Measurements from ENCODE around the gene CHCHD10. TPM values are rescaled to one million over a fixed set of nuclear protein-coding genes. Genes with fewer than 3 reads are reported as not detected.

The CHCHD10 gene
- total RNA-seq, 1 experiment from 2014 or later, result 178 TPM

Other genes starting within 250 kb of the CHCHD10 start
- not detected in 2 replicates for gene IGLL1, start 187.7 kb downstream of the CHCHD10 start, total RNA-seq (2022)
- gene DRICH1, start 135.7 kb downstream of the CHCHD10 start, total RNA-seq (2022), result 4.7 and 4.8 TPM in 2 replicates
- not detected in 2 replicates for gene RGL4, start 77.0 kb downstream of the CHCHD10 start, total RNA-seq (2022)
- gene ZNF70, start 16.9 kb downstream of the CHCHD10 start, total RNA-seq (2022), result 5.4 and 5.8 TPM in 2 replicates
- gene VPREB3, start 13.5 kb downstream of the CHCHD10 start, total RNA-seq (2022), result not detected in 2 replicates
- not detected in 2 replicates for gene C22orf15, start 5.0 kb downstream of the CHCHD10 start, total RNA-seq (2022)
- gene MMP11, start 4.9 kb upstream of the CHCHD10 start, total RNA-seq (2022), result 11.3 and 11.6 TPM in 2 replicates
- 154 and 157 TPM in 2 replicates for gene SMARCB1, start 19.0 kb upstream of the CHCHD10 start, total RNA-seq (2022)
- 4.4 and 5.4 TPM in 2 replicates for gene DERL3, start 71.0 kb upstream of the CHCHD10 start, total RNA-seq (2022)
- gene SLC2A11, start 89.9 kb upstream of the CHCHD10 start, total RNA-seq (2022), result 29.5 and 32.4 TPM in 2 replicates
- gene MIF, start 126.4 kb upstream of the CHCHD10 start, total RNA-seq (2022), result 762 and 795 TPM in 2 replicates
- gene GSTT2B, start 193.2 kb upstream of the CHCHD10 start, total RNA-seq (2022), result 9.0 and 9.6 TPM in 2 replicates
- gene DDTL, start 198.9 kb upstream of the CHCHD10 start, total RNA-seq (2022), result 4.1 and 6.2 TPM in 2 replicates
- gene DDT, start 206.5 kb upstream of the CHCHD10 start, total RNA-seq (2022), result 121 and 123 TPM in 2 replicates
- 0.82 and 1.0 TPM in 2 replicates for gene GSTT2, start 212.2 kb upstream of the CHCHD10 start, total RNA-seq (2022)
- gene GSTT4, start 237.5 kb upstream of the CHCHD10 start, total RNA-seq (2022), result 0.16 TPM in 1 of 2 replicates, not detected in the other
- gene CABIN1, start 243.3 kb upstream of the CHCHD10 start, total RNA-seq (2022), result 65.0 and 72.7 TPM in 2 replicates

All from Caco-2 (cell line).